ENCODE results near the gene ACBD6. TPM values are rescaled to one million over a fixed set of nuclear protein-coding genes. Genes with fewer than 3 reads are reported as not detected.

The ACBD6 gene
- total and polyA plus RNA-seq, 2 experiments from 2014 or later, result 72.2 to 73.9 TPM

DNA sequence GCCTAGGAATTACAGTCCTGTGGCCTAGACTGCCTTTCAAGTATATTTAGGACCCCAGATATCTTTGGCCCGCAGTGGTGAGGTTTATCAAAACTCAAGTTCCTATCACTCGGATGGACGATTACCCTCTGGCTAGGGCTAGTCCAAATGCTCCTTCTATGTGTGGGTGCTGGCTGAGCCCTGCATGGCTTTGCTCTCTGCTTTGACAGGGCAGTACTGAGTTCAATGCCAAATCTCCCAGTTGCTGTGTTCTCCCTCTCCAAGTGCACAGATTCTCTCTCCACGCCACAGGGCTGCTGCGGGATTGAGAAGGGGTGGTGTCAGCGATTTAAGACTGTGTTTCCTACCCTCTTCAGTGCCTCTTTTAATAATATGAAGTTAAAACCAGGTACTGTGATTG is 175.3 kb downstream of the ACBD6 start:
- Histone ChIP-seq H3K4me1 (ENCODE audit: low read depth) (no peaks in the 10 kb centered on the region), H3K4me3 (no peak overlapping the region), H3K27me3 (no peaks in the 10 kb centered on the region), H3K27ac (no peak overlapping the region), H3K36me3 (no peaks in the 10 kb centered on the region), H3K9me3 (ENCODE audit: low read depth) (no peaks in the 10 kb centered on the region)
- TF ChIP-seq, protein P1, sequence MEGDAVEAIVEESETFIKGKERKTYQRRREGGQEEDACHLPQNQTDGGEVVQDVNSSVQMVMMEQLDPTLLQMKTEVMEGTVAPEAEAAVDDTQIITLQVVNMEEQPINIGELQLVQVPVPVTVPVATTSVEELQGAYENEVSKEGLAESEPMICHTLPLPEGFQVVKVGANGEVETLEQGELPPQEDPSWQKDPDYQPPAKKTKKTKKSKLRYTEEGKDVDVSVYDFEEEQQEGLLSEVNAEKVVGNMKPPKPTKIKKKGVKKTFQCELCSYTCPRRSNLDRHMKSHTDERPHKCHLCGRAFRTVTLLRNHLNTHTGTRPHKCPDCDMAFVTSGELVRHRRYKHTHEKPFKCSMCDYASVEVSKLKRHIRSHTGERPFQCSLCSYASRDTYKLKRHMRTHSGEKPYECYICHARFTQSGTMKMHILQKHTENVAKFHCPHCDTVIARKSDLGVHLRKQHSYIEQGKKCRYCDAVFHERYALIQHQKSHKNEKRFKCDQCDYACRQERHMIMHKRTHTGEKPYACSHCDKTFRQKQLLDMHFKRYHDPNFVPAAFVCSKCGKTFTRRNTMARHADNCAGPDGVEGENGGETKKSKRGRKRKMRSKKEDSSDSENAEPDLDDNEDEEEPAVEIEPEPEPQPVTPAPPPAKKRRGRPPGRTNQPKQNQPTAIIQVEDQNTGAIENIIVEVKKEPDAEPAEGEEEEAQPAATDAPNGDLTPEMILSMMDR (IDR thresholded peaks at IDR 0.05; ENCODE audit: low read depth, low read length), result no peak
- DNase-seq (ENCODE audit: low read depth in 1 of 2, low spot score in 1 of 2), result no peak

DNA sequence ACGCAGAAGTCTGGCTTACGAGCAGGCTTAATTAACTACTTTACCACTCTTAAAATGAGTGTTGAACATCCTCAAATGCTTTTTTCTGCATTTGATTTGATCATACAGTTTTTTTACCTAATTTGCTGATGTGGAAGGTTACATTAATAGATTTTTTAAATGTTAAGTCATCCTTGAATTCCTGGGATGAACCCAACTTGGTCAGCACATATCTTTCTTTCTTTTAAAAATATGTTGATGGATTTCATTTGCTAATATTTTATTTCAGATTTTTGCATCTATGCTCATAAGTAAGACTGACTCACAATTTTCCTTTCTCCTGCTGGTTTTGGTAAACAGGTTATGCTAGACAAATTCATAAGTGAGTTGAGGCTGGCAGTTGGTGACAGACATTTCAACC is 189.5 kb downstream of the ACBD6 start:
- Histone ChIP-seq H3K4me1 (ENCODE audit: low read depth) (no peaks in the 10 kb centered on the region), H3K4me3 (no peak overlapping the region), H3K27ac (no peak overlapping the region), H3K36me3 (no peaks in the 10 kb centered on the region), H3K9me3 (ENCODE audit: low read depth) (no peaks in the 10 kb centered on the region), H3K27me3 (no peaks in the 10 kb centered on the region)
- DNase-seq (ENCODE audit: low read depth in 1 of 2, low spot score in 1 of 2), result no peak
- TF ChIP-seq, protein P1 (IDR thresholded peaks at IDR 0.05; ENCODE audit: low read depth, low read length), result no peak

DNA sequence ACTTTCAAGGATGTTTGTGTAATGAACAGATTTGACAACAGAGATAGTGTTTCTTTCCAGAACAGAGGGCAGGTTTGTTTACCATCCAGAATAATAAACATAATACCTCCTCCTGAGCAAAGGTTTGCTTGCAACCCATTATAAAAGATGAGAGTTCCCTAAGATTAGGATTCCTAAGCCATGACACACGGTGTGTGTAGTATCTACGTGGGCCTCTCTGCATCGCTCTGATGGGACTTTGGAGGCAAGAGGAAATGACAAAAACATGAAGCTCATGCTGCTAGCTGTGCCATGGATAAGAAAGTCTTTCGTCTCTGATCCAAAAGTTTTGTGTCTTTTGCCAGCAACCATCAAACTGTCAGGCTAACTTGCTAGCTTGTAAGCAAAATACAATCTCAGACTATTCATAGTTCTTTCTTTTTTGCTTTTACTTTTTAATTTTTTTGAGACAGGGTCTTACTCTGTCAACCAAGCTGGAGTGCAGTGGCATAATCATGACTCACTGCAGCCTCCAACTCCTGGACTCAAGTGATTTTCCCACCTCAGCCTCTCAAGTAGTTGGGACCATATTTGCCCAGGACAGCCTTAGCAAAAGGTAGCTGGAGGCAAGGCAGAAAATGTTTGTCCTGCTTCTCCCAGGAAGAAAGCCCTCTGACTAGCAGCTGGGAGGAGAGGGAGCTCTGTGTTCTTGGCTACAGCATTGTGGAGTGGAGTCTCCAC is 191.2 kb downstream of the ACBD6 start:
- no peaks in the 10 kb centered on the region for H3K36me3 ChIP-seq
- TF ChIP-seq, protein P1 (IDR thresholded peaks at IDR 0.05; ENCODE audit: low read depth, low read length), result no peak
- peak in 1 of 2 donors; percentile 28 for DNase-seq (ENCODE audit: low read depth in 1 of 2, low spot score in 1 of 2)

DNA sequence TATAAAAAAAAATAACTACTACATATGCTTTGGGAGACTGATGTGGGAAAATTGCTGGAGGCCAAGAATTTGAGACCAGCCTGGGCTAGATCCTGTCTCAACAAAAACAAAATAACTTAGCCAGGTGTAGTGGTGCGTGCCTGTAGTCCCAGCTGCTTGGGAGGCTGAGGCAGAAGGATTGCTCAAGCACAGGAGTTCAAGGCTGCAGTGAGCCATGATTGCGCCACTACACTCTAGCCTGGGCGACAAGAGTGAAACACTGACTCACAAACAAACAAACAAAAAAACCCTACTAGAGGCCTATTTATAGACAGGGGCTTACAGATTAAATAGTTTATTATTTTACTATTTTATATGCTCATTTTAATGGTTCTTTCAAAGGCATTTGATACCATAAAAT is 192.3 kb downstream of the ACBD6 start:
- Histone ChIP-seq H3K4me1 (ENCODE audit: low read depth) (no peaks in the 10 kb centered on the region), H3K4me3 (no peak overlapping the region), H3K36me3 (no peaks in the 10 kb centered on the region), H3K9me3 (ENCODE audit: low read depth) (no peaks in the 10 kb centered on the region), H3K27me3 (no peaks in the 10 kb centered on the region), H3K27ac (no peak overlapping the region)
- TF ChIP-seq, protein P1 (IDR thresholded peaks at IDR 0.05; ENCODE audit: low read depth, low read length), result no peak
- peak in 1 of 2 donors; percentile 54 for DNase-seq (ENCODE audit: low read depth in 1 of 2, low spot score in 1 of 2)

More for the DNA sequence above, 191.2 kb downstream of the ACBD6 start:
- no peak overlapping the region for H3K27ac ChIP-seq
- no peaks in the 10 kb centered on the region for H3K9me3 ChIP-seq (ENCODE audit: low read depth)
- no peak overlapping the region for H3K4me3 ChIP-seq
- H3K4me1 ChIP-seq (ENCODE audit: low read depth), result no peaks in the 10 kb centered on the region
- H3K27me3 ChIP-seq, result no peaks in the 10 kb centered on the region

DNA sequence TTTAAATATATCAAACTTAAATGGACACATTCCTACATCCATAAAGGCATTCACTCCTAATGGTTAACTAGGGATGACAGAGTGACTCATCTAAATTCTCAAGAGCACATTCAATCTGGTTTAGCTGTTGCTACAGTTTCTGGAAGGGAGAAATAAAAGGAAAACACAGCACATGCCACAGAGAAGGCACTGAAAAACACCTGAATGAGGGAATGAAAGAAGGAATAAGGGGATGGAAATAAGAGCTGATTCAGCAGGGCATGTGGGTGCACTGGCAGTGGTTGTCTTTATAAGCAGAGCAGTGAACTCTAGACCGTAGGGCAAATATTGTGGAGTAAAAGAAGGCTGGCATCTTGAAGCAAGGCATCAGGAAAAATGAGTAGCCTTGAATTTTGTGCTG is 193.0 kb downstream of the ACBD6 start:
- H3K27me3 ChIP-seq, result no peaks in the 10 kb centered on the region
- H3K9me3 ChIP-seq (ENCODE audit: low read depth), result no peaks in the 10 kb centered on the region
- H3K4me1 ChIP-seq (ENCODE audit: low read depth), result no peaks in the 10 kb centered on the region
- TF ChIP-seq, protein P1 (IDR thresholded peaks at IDR 0.05; ENCODE audit: low read depth, low read length), result no peak
- peak in 1 of 2 donors; percentile 44 for DNase-seq (ENCODE audit: low read depth in 1 of 2, low spot score in 1 of 2)
- no peak overlapping the region for H3K27ac ChIP-seq
- H3K36me3 ChIP-seq, result no peaks in the 10 kb centered on the region
- no peak overlapping the region for H3K4me3 ChIP-seq

Data from cardiac muscle cell (in vitro differentiated cells and primary cell).